ENCODE data around the gene KCTD8. TPM values are rescaled to one million over a fixed set of nuclear protein-coding genes. Genes with fewer than 3 reads are reported as not detected.

KCTD8 gene
- total RNA-seq, 4 donors from 2014 or later, result 0.66 to 2.4 (median 1.5) TPM

GRCh38 chr4:44150091-44150576 is 298.5 kb downstream of the KCTD8 start:
- TF ChIP-seq EP300 (IDR thresholded peaks at IDR 0.05), result no peak
- no peak for TF ChIP-seq POLR2AphosphoS5 (IDR thresholded peaks at IDR 0.05)
- TF ChIP-seq CTCF (IDR thresholded peaks at IDR 0.05), result no peak
- no peak for TF ChIP-seq POLR2A (IDR thresholded peaks at IDR 0.05; ENCODE audit: low read depth)
- H3K4me3 ChIP-seq, result no peak overlapping the region
- H3K27ac ChIP-seq (replicated peaks in 1 of 4), result no peak overlapping the region
- no peaks in the 10 kb centered on the region for H3K27me3 ChIP-seq
- no peak for DNase-seq (ENCODE audit: extremely low spot score)
- H3K9me3 ChIP-seq, result peaks cover 0 to 11% (median 8%) of the 10 kb centered on the region in 4 donors
- 50% methylated on average over 3 of the region's 3 CpGs for WGBS
- H3K4me1 ChIP-seq, result no peaks in the 10 kb centered on the region
- H3K36me3 ChIP-seq, result no peaks in the 10 kb centered on the region
- intact Hi-C loops (cut with DNase I), result no loop called here

GRCh38 chr4:44149282-44149681 is 299.3 kb downstream of the KCTD8 start:
- intact Hi-C loops (cut with DNase I), result no loop called here
- H3K4me1 ChIP-seq, result no peaks in the 10 kb centered on the region
- TF ChIP-seq CTCF (IDR thresholded peaks at IDR 0.05) (no peak), EP300 (IDR thresholded peaks at IDR 0.05) (no peak), POLR2A (IDR thresholded peaks at IDR 0.05; ENCODE audit: low read depth) (no peak), POLR2AphosphoS5 (IDR thresholded peaks at IDR 0.05) (no peak)
- 70% methylated on average over 2 of the region's 2 CpGs for WGBS
- no peak overlapping the region for H3K4me3 ChIP-seq
- H3K27ac ChIP-seq (replicated peaks in 1 of 4), result no peak overlapping the region
- H3K9me3 ChIP-seq, result peaks cover 0 to 11% (median 8%) of the 10 kb centered on the region in 4 donors
- DNase-seq (ENCODE audit: extremely low spot score), result no peak
- H3K27me3 ChIP-seq, result no peaks in the 10 kb centered on the region
- H3K36me3 ChIP-seq, result no peaks in the 10 kb centered on the region

- intact Hi-C loops (cut with DNase I), result no loop called here
- 20% methylated on average over 1 of the region's 1 CpG for WGBS
- Histone ChIP-seq H3K4me3 (no peak overlapping the region), H3K9me3 (peaks cover 0 to 11% (median 8%) of the 10 kb centered on the region in 4 donors), H3K4me1 (no peaks in the 10 kb centered on the region), H3K36me3 (no peaks in the 10 kb centered on the region), H3K27ac (replicated peaks in 1 of 4) (no peak overlapping the region), H3K27me3 (no peaks in the 10 kb centered on the region)
- DNase-seq (ENCODE audit: extremely low spot score), result no peak
- TF ChIP-seq POLR2A (IDR thresholded peaks at IDR 0.05; ENCODE audit: low read depth), result no peak
- TF ChIP-seq CTCF (IDR thresholded peaks at IDR 0.05), result no peak
- TF ChIP-seq POLR2AphosphoS5 (IDR thresholded peaks at IDR 0.05), result no peak
- no peak for TF ChIP-seq EP300 (IDR thresholded peaks at IDR 0.05)
These were observed 301.0 kb downstream of the KCTD8 start for GRCh38 chr4:44147571-44148075.

- H3K27me3 ChIP-seq, result no peaks in the 10 kb centered on the region
- H3K27ac ChIP-seq (replicated peaks in 1 of 4), result no peak overlapping the region
- H3K4me1 ChIP-seq, result no peaks in the 10 kb centered on the region
- intact Hi-C loops (cut with DNase I), result no loop called here
- no peak overlapping the region for H3K4me3 ChIP-seq
- TF ChIP-seq EP300 (IDR thresholded peaks at IDR 0.05) (no peak), CTCF (IDR thresholded peaks at IDR 0.05) (no peak), POLR2A (IDR thresholded peaks at IDR 0.05; ENCODE audit: low read depth) (no peak), POLR2AphosphoS5 (IDR thresholded peaks at IDR 0.05) (no peak)
- WGBS, result 88% methylated on average over 1 of the region's 1 CpG
- no peaks in the 10 kb centered on the region for H3K36me3 ChIP-seq
- H3K9me3 ChIP-seq, result peaks cover 0 to 11% (median 8%) of the 10 kb centered on the region in 4 donors
- no peak for DNase-seq (ENCODE audit: extremely low spot score)
These were observed 302.1 kb downstream of the KCTD8 start for GRCh38 chr4:44146516-44146915.

GRCh38 chr4:44145868-44146267 is 302.7 kb downstream of the KCTD8 start:
- H3K4me1 ChIP-seq, result no peaks in the 10 kb centered on the region
- no peak overlapping the region for H3K4me3 ChIP-seq
- no peak overlapping the region for H3K27ac ChIP-seq (replicated peaks in 1 of 4)
- no peaks in the 10 kb centered on the region for H3K27me3 ChIP-seq
- TF ChIP-seq EP300 (IDR thresholded peaks at IDR 0.05), result no peak
- no peak for TF ChIP-seq POLR2AphosphoS5 (IDR thresholded peaks at IDR 0.05)
- H3K9me3 ChIP-seq, result peaks cover 0 to 11% (median 8%) of the 10 kb centered on the region in 4 donors
- H3K36me3 ChIP-seq, result no peaks in the 10 kb centered on the region
- intact Hi-C loops (cut with DNase I), result no loop called here
- no peak for DNase-seq (ENCODE audit: extremely low spot score)
